ENCODE results near the gene VAPB.
"Not testable (repeated sequence)": the region's sequence is repeated elsewhere in the genome, so short reads cannot be mapped to it uniquely, and the experiment has no call there.

The VAPB gene

GRCh38 chr20:58388882-58389323, at the start of gene VAPB:
Gene VAPB, plus strand, starts transcription at chr20:58389229. Its CDS starts 231 bp downstream, at chr20:58389460.
- DNase-seq (ENCODE audit: low spot score): peak; percentile 93

- no peak for DNase-seq (ENCODE audit: low spot score)
Measured at GRCh38 chr20:58339741-58340140, 49.3 kb upstream of the VAPB start.

GRCh38 chr20:58340151-58340550, 48.9 kb upstream of the VAPB start:
- DNase-seq (ENCODE audit: low spot score): no peak

- no peak for DNase-seq (ENCODE audit: low spot score)
Measured at GRCh38 chr20:58340853-58341252, 48.2 kb upstream of the VAPB start.

- DNase-seq (ENCODE audit: low spot score): no peak
Measured at GRCh38 chr20:58342104-58342945, 46.7 kb upstream of the VAPB start.

GRCh38 chr20:58344741-58345140, 44.3 kb upstream of the VAPB start:
- no peak for DNase-seq (ENCODE audit: low spot score)

GRCh38 chr20:58349570-58349969, 39.5 kb upstream of the VAPB start:
- no peak for DNase-seq (ENCODE audit: low spot score)

GRCh38 chr20:58352468-58352867, 36.6 kb upstream of the VAPB start:
- no peak for DNase-seq (ENCODE audit: low spot score)

- DNase-seq (ENCODE audit: low spot score): no peak
Measured at GRCh38 chr20:58359441-58359840, 29.6 kb upstream of the VAPB start.

- no peak for DNase-seq (ENCODE audit: low spot score)
Measured at GRCh38 chr20:58360936-58361335, 28.1 kb upstream of the VAPB start.

- no peak for DNase-seq (ENCODE audit: low spot score)
Measured at GRCh38 chr20:58361481-58362205, 27.4 kb upstream of the VAPB start.

GRCh38 chr20:58362206-58362516, 26.9 kb upstream of the VAPB start:
- no peak for DNase-seq (ENCODE audit: low spot score)

GRCh38 chr20:58362970-58363369, 26.1 kb upstream of the VAPB start:
- DNase-seq (ENCODE audit: low spot score): no peak

- no peak for DNase-seq (ENCODE audit: low spot score)
Measured at GRCh38 chr20:58366866-58367265, 22.2 kb upstream of the VAPB start.

- no peak for DNase-seq (ENCODE audit: low spot score)
Measured at GRCh38 chr20:58372806-58373205, 16.2 kb upstream of the VAPB start.

- not testable (repeated sequence) for DNase-seq (ENCODE audit: low spot score)
Measured at GRCh38 chr20:58373296-58373695, 15.7 kb upstream of the VAPB start.

- no peak for DNase-seq (ENCODE audit: low spot score)
Measured at GRCh38 chr20:58374027-58374850, 14.8 kb upstream of the VAPB start.

- DNase-seq (ENCODE audit: low spot score): no peak
Measured at GRCh38 chr20:58374906-58375758, 13.9 kb upstream of the VAPB start.

GRCh38 chr20:58375759-58376352, 13.2 kb upstream of the VAPB start:
- no peak for DNase-seq (ENCODE audit: low spot score)

GRCh38 chr20:58377017-58377416, 12.0 kb upstream of the VAPB start:
- no peak for DNase-seq (ENCODE audit: low spot score)

- DNase-seq (ENCODE audit: low spot score): no peak
Measured at GRCh38 chr20:58377766-58378401, 11.1 kb upstream of the VAPB start.

Measured in germinal center (tissue), 1 donor.